ENCODE measurements around the gene YY1.

Gene YY1

DNA sequence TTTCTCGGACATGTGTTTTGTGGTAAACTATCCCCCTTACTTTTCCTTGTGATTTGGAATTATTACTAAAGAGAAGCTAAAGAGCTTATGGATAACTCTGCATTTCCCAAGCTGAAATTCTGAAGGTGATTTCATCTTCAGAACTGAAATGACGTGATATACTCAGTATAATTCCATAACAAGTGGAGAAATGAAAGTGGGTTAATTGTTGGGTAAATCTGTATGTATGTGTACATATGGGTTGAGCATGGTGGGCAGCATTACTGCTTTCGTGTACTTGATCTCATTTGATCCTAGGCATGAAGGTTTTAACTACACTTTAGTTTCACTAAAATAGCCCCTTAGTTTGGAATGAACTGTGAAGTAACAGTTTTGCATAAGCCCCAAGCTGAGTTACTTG lies 4.1 kb downstream of the YY1 start:
- no peak for DNase-seq (ENCODE audit: low read depth)
- H3K4me3 ChIP-seq (ENCODE audit: low read depth, low read length), result peak overlapping the region; percentile 42
- TF ChIP-seq, protein P1, sequence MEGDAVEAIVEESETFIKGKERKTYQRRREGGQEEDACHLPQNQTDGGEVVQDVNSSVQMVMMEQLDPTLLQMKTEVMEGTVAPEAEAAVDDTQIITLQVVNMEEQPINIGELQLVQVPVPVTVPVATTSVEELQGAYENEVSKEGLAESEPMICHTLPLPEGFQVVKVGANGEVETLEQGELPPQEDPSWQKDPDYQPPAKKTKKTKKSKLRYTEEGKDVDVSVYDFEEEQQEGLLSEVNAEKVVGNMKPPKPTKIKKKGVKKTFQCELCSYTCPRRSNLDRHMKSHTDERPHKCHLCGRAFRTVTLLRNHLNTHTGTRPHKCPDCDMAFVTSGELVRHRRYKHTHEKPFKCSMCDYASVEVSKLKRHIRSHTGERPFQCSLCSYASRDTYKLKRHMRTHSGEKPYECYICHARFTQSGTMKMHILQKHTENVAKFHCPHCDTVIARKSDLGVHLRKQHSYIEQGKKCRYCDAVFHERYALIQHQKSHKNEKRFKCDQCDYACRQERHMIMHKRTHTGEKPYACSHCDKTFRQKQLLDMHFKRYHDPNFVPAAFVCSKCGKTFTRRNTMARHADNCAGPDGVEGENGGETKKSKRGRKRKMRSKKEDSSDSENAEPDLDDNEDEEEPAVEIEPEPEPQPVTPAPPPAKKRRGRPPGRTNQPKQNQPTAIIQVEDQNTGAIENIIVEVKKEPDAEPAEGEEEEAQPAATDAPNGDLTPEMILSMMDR (IDR thresholded peaks at IDR 0.05; ENCODE audit: low read depth, low read length), result no peak
- TF ChIP-seq MYC (IDR thresholded peaks at IDR 0.05; ENCODE audit: low read depth, low read length), result no peak
- no peak for TF ChIP-seq POLR2A (IDR thresholded peaks at IDR 0.05; ENCODE audit: extremely low read depth, insufficient read length)
- TF ChIP-seq, protein P2, sequence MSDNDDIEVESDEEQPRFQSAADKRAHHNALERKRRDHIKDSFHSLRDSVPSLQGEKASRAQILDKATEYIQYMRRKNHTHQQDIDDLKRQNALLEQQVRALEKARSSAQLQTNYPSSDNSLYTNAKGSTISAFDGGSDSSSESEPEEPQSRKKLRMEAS (IDR thresholded peaks at IDR 0.05; ENCODE audit: low read depth, low read length), result no peak

DNA sequence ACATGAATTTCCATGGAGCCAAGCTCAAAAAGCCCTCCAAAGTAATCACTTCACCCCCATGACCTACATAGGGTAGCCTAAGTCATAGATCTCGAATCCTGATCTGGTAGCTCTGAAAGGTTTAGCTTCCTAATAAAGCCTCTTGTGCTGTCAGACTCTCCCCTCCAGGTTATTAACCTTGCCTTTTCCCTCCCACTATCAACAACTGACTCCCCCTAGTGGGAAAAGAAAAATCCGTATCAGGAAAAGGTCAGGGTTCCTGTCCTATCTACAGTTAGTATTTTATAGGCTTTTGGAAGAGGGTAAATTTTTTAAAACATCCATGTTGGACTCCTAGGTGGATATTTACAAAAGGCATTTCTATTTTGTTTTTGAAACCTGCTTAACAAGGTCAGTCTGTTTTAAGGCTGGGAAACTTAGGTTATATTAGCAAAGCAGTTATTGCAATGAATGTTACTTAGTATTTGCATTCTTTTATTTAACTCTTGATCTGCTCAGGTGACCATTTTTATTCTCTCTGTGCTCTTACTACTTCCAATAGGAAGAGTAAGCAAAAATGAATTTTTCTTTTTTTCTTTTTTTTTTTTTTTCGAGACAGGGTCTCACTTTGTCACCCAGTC lies 8.0 kb downstream of the YY1 start:
- TF ChIP-seq POLR2A (IDR thresholded peaks at IDR 0.05; ENCODE audit: extremely low read depth, insufficient read length), result no peak
- TF ChIP-seq, protein P1 (IDR thresholded peaks at IDR 0.05; ENCODE audit: low read depth, low read length), result peak; percentile 47
- peak; percentile 70 for DNase-seq (ENCODE audit: low read depth)
- H3K4me3 ChIP-seq (ENCODE audit: low read depth, low read length), result no peak overlapping the region

DNA sequence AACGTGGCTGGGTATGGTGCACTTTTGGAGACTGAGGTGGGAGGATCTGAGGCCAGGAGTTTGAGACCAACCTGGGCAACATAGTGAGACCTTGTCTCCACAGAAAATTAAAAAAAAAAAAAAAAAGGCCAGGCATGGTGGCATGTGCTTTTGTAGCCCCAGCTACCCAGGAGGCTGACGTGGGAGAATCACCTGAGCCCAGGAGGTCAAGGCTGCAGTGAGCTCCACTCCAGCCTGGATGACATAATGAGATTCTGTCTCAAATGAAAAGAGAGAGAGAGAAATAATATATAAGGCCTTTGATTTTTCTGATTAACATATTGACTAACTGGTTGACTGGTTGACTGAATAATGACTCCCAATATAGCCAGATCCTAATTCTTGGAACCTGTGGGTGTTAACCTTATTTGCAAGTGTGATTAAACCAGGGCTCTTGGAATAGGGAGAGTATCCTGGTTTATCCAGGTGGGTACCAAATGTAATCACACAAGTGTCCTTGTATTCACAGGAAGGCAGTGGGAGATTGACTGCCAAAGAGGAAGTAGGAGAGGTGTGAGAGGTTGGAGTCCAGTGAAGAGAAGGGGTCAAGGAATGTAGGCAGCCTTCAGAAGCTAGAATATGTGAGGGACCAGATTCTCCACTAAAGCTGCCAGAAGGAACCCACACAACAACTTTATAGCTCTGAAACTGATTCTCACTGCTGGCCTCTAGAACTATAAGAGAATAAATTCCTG lies 12.0 kb downstream of the YY1 start:
- no peak overlapping the region for H3K4me3 ChIP-seq (ENCODE audit: low read depth, low read length)
- TF ChIP-seq, protein P2 (IDR thresholded peaks at IDR 0.05; ENCODE audit: low read depth, low read length), result no peak
- TF ChIP-seq, protein P1 (IDR thresholded peaks at IDR 0.05; ENCODE audit: low read depth, low read length), result no peak
- TF ChIP-seq MYC (IDR thresholded peaks at IDR 0.05; ENCODE audit: low read depth, low read length), result no peak
- TF ChIP-seq POLR2A (IDR thresholded peaks at IDR 0.05; ENCODE audit: extremely low read depth, insufficient read length), result no peak
- no peak for DNase-seq (ENCODE audit: low read depth)

DNA sequence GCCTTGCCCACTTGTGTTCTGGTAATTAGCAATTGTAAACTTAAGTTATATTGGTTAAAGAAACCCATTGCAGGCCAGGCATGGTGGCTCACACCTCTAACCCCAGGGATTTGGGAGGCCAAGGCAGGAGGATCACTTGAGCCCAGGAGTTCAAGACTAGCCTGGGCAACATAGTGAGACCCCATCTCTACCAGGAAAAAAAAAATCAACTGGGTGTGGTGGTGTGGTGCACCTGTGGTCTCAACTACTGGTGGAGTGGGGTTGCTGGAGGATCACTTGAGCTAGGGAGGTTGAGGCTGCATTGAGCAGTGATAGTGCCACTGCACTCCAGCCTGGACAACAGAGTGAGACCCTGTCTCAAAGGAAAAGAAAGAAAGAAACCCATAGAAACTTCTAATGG lies 13.7 kb downstream of the YY1 start:
- no peak overlapping the region for H3K4me3 ChIP-seq (ENCODE audit: low read depth, low read length)
- no peak for DNase-seq (ENCODE audit: low read depth)
- TF ChIP-seq, protein P1 (IDR thresholded peaks at IDR 0.05; ENCODE audit: low read depth, low read length), result no peak
- TF ChIP-seq, protein P2 (IDR thresholded peaks at IDR 0.05; ENCODE audit: low read depth, low read length), result no peak
- TF ChIP-seq MYC (IDR thresholded peaks at IDR 0.05; ENCODE audit: low read depth, low read length), result no peak
- TF ChIP-seq POLR2A (IDR thresholded peaks at IDR 0.05; ENCODE audit: extremely low read depth, insufficient read length), result no peak

DNA sequence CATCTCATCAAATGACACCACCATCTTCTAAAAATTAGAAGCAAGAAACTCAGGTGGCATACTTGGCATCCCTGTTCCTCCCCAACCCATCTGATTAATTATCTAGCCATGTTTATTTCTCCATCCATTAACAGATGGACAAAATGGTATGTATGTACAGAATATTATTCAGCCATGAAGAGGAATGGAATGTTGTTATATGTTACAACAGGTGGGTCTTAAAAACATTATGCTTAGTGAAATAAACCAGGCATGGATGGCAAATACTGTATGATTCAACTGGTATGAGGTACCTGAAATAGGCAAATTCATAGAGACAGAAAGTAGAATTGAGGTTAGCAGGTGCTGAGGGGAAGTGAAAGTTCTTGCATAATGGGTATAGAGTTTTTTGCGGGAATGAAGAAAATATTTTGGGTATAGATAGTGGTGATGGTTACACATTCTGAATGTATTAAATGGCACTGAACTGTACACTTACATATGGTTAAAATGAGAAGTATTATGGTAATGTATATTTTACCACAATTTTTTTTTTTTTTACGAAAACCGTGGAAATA lies 17.5 kb downstream of the YY1 start:
- TF ChIP-seq, protein P1 (IDR thresholded peaks at IDR 0.05; ENCODE audit: low read depth, low read length), result no peak
- TF ChIP-seq, protein P2 (IDR thresholded peaks at IDR 0.05; ENCODE audit: low read depth, low read length), result no peak
- TF ChIP-seq POLR2A (IDR thresholded peaks at IDR 0.05; ENCODE audit: extremely low read depth, insufficient read length), result no peak
- TF ChIP-seq MYC (IDR thresholded peaks at IDR 0.05; ENCODE audit: low read depth, low read length), result no peak
- no peak for DNase-seq (ENCODE audit: low read depth)
- H3K4me3 ChIP-seq (ENCODE audit: low read depth, low read length), result no peak overlapping the region
